NCI-H2171 (cell line): ENCODE measurements around the gene KCNH2.

ENCODE experiments used
- DNase-seq: peaks from one replicate; lab custom pipeline; 2025; lab: John Stamatoyannopoulos, UW

Gene KCNH2

GRCh38 chr7:150994838-150995510 lies 16.9 kb upstream of the KCNH2 start:
- DNase-seq, result no peak

GRCh38 chr7:150994141-150994837 lies 16.2 kb upstream of the KCNH2 start:
- DNase-seq, result no peak

- no peak for DNase-seq
Observed at GRCh38 chr7:150993511-150993910, 15.4 kb upstream of the KCNH2 start.

GRCh38 chr7:150992833-150993302 lies 14.7 kb upstream of the KCNH2 start:
- DNase-seq, result peak; percentile 44

- DNase-seq, result no peak
Observed at GRCh38 chr7:150992051-150992640, 14.0 kb upstream of the KCNH2 start.

- DNase-seq, result no peak
Observed at GRCh38 chr7:150990416-150991186, 12.5 kb upstream of the KCNH2 start, which contains the start of gene NOS3. NOS3 (plus strand) TSS chr7:150991017; CDS start chr7:150993804, 2,787 bp downstream.

- no peak for DNase-seq
Observed at GRCh38 chr7:150989456-150989855, 11.3 kb upstream of the KCNH2 start.

GRCh38 chr7:150988230-150989226 lies 10.4 kb upstream of the KCNH2 start:
- DNase-seq, result peak; percentile 83

- DNase-seq, result no peak
Observed at GRCh38 chr7:150986556-150986955, 8.4 kb upstream of the KCNH2 start.

- no peak for DNase-seq
Observed at GRCh38 chr7:150986099-150986512, 8.0 kb upstream of the KCNH2 start.

- DNase-seq, result no peak
Observed at GRCh38 chr7:150983893-150984368, 5.8 kb upstream of the KCNH2 start.

GRCh38 chr7:150982351-150982750 lies 4.2 kb upstream of the KCNH2 start:
- DNase-seq, result no peak

- no peak for DNase-seq
Observed at GRCh38 chr7:150981644-150982043, 3.5 kb upstream of the KCNH2 start.

- no peak for DNase-seq
Observed at GRCh38 chr7:150980663-150981062, 2.5 kb upstream of the KCNH2 start.

GRCh38 chr7:150979713-150980390 lies 1.7 kb upstream of the KCNH2 start:
- no peak for DNase-seq

GRCh38 chr7:150977382-150978125 lies 567 bp downstream of the KCNH2 start:
- no peak for DNase-seq

GRCh38 chr7:150976529-150977381 lies 1.4 kb downstream of the KCNH2 start:
- DNase-seq, result no peak

GRCh38 chr7:150975536-150976319 lies 2.4 kb downstream of the KCNH2 start:
- no peak for DNase-seq
